Karpas-422 (cell line): Measurements from ENCODE around the gene CKM. TPM values are rescaled to one million over a fixed set of nuclear protein-coding genes. Genes with fewer than 3 reads are reported as not detected.
A peak's percentile ranks its signal among the peaks of the same experiment; 100 is the strongest.

Experiments used
- DNase-seq: peaks from one replicate; pipeline ENCODE4 v3.0.0-alpha.2; 2015
- H2AFZ ChIP-seq: fragments of 200-600 bp; sonication (generic); 2 replicates; pipeline ENCODE4 v1.6.1; 2014; ENCODE audit warnings: antibody characterized with exemption, low read length, mixed read lengths
- H3K27ac ChIP-seq: fragments of 200-600 bp; sonication (generic); 2 replicates; pipeline ENCODE4 v1.5.1; 2014; ENCODE audit warnings: mild to moderate bottlenecking, low read length, moderate library complexity
- H3K27me3 ChIP-seq: fragments of 200-600 bp; sonication (generic); 2 replicates; pipeline ENCODE4 v1.6.1; 2014; ENCODE audit warnings: low read length, mixed read lengths
- H3K36me3 ChIP-seq: fragments of 200-600 bp; sonication (generic); 2 replicates; pipeline ENCODE4 v1.6.1; 2014; ENCODE audit warnings: low read length, mixed read lengths; ENCODE audit not compliant: insufficient read depth
- H3K4me1 ChIP-seq: fragments of 200-600 bp; sonication (generic); 2 replicates; pipeline ENCODE4 v1.6.1; 2014; ENCODE audit warnings: mild to moderate bottlenecking, low read length, mixed read lengths
- H3K4me2 ChIP-seq: fragments of 200-600 bp; sonication (generic); 2 replicates; pipeline ENCODE4 v1.6.1; 2014; ENCODE audit warnings: low read length, low read depth, mild to moderate bottlenecking; ENCODE audit not compliant: poor library complexity, severe bottlenecking
- H3K4me3 ChIP-seq: fragments of 200-600 bp; sonication (generic); 2 replicates; pipeline ENCODE4 v1.5.1; 2014; ENCODE audit warnings: mild to moderate bottlenecking, antibody characterized with exemption, low read length, mixed read lengths
- H3K79me2 ChIP-seq: fragments of 200-600 bp; sonication (generic); 2 replicates; pipeline ENCODE4 v1.6.1; 2014; ENCODE audit warnings: mild to moderate bottlenecking, low read length, mixed read lengths
- H3K9ac ChIP-seq: fragments of 200-600 bp; sonication (generic); 2 replicates; pipeline ENCODE4 v1.6.0; 2014; ENCODE audit warnings: low read length
- H3K9me2 ChIP-seq: fragments of 200-600 bp; sonication (generic), shearing (Covaris generic); replicated peaks from 2 replicates; pipeline ENCODE4 v1.6.0; 2014; ENCODE audit warnings: mild to moderate bottlenecking, low read length, moderate library complexity; ENCODE audit not compliant: insufficient read depth
- H3K9me3 ChIP-seq: fragments of 300-700, 200-600 bp; sonication (generic); 2 replicates; pipeline ENCODE4 v1.6.1; 2014; ENCODE audit warnings: low read length, mixed read lengths
- H4K20me1 ChIP-seq: fragments of 200-600 bp; sonication (generic); 2 replicates; pipeline ENCODE4 v1.6.1; 2014; ENCODE audit warnings: mild to moderate bottlenecking, antibody characterized with exemption, low read length, low read depth; ENCODE audit not compliant: insufficient read depth
- total RNA-seq: library from RNA; depleted of rRNA; stranded (reverse); fragments of >200 nt; shearing (Covaris generic); gene quantifications from 2 replicates; pipeline ENCODE4 v1.2.3, GENCODE V29; 2014; ENCODE audit warnings: low replicate concordance; rRNA removed

Gene CKM
- not detected in 2 replicates for total RNA-seq

- no peaks in the 10 kb centered on the region for H3K9me3 ChIP-seq
- no peak within 1 kb of the TSS for H3K4me2 ChIP-seq
- no peaks in the 10 kb centered on the region for H4K20me1 ChIP-seq
- no peaks in the 10 kb centered on the region for H3K36me3 ChIP-seq
- H3K27ac ChIP-seq, result no peak within 1 kb of the TSS
- H3K9me2 ChIP-seq, result no peaks in the 10 kb centered on the region
- H3K79me2 ChIP-seq, result no peaks in the 10 kb centered on the region
- H3K4me3 ChIP-seq, result no peak within 1 kb of the TSS
- H3K9ac ChIP-seq, result no peak within 1 kb of the TSS
- no peak for DNase-seq
- no peaks in the 10 kb centered on the region for H3K27me3 ChIP-seq
- no peak within 1 kb of the TSS for H2AFZ ChIP-seq
- H3K4me1 ChIP-seq, result peaks cover 2% of the 10 kb centered on the region; the same call in 1 of the 2 replicates
Measured at GRCh38 chr19:45322744-45323281, at the start of gene CKM. Gene CKM (minus strand): TSS chr19:45322875. CDS start chr19:45319713, 3,162 bp downstream.

GRCh38 chr19:45370410-45371204 lies 47.9 kb upstream of the CKM start, which contains the start of gene ERCC2:
Gene ERCC2 (minus strand): TSS chr19:45370573. CDS start chr19:45370540, 33 bp downstream.
- Histone ChIP-seq H3K27me3 (no peaks in the 10 kb centered on the region), H2AFZ (peak within 1 kb of the TSS; percentile 27; the same call in 1 of the 2 replicates), H4K20me1 (no peaks in the 10 kb centered on the region), H3K4me1 (peaks cover 19% of the 10 kb centered on the region), H3K36me3 (no peaks in the 10 kb centered on the region), H3K9me3 (no peaks in the 10 kb centered on the region), H3K79me2 (peaks cover 21% of the 10 kb centered on the region), H3K4me3 (peak within 1 kb of the TSS; percentile 93), H3K9ac (peak within 1 kb of the TSS; percentile 81), H3K27ac (peak within 1 kb of the TSS; percentile 58), H3K4me2 (peak within 1 kb of the TSS; percentile 79), H3K9me2 (no peaks in the 10 kb centered on the region)
- DNase-seq, result peak; percentile 100

GRCh38 chr19:45368737-45369340 lies 46.2 kb upstream of the CKM start:
- Histone ChIP-seq H3K27ac (no peak overlapping the region), H3K4me3 (peak overlapping the region; percentile 93), H3K36me3 (no peaks in the 10 kb centered on the region), H3K4me2 (peak overlapping the region; percentile 79), H3K9me3 (no peaks in the 10 kb centered on the region), H3K9ac (no peak overlapping the region), H3K79me2 (peaks cover 21% of the 10 kb centered on the region), H3K4me1 (peaks cover 19% of the 10 kb centered on the region), H2AFZ (no peak overlapping the region), H3K9me2 (no peaks in the 10 kb centered on the region), H4K20me1 (no peaks in the 10 kb centered on the region), H3K27me3 (no peaks in the 10 kb centered on the region)
- DNase-seq, result no peak

- H4K20me1 ChIP-seq, result no peaks in the 10 kb centered on the region
- H2AFZ ChIP-seq, result no peak overlapping the region
- no peaks in the 10 kb centered on the region for H3K9me3 ChIP-seq
- peaks cover 19% of the 10 kb centered on the region for H3K4me1 ChIP-seq
- no peak overlapping the region for H3K9ac ChIP-seq
- peaks cover 21% of the 10 kb centered on the region for H3K79me2 ChIP-seq
- H3K4me3 ChIP-seq, result no peak overlapping the region
- DNase-seq, result no peak
- H3K4me2 ChIP-seq, result no peak overlapping the region
- no peaks in the 10 kb centered on the region for H3K27me3 ChIP-seq
- no peak overlapping the region for H3K27ac ChIP-seq
- H3K9me2 ChIP-seq, result no peaks in the 10 kb centered on the region
- no peaks in the 10 kb centered on the region for H3K36me3 ChIP-seq
Measured at GRCh38 chr19:45368127-45368526, 45.5 kb upstream of the CKM start.

GRCh38 chr19:45364696-45365095 lies 42.0 kb upstream of the CKM start:
- H2AFZ ChIP-seq, result no peak overlapping the region
- no peak overlapping the region for H3K9ac ChIP-seq
- H3K4me3 ChIP-seq, result no peak overlapping the region
- peaks cover 16% of the 10 kb centered on the region for H3K79me2 ChIP-seq
- H3K9me2 ChIP-seq, result no peaks in the 10 kb centered on the region
- H3K4me1 ChIP-seq, result peaks cover 8% of the 10 kb centered on the region
- no peaks in the 10 kb centered on the region for H3K36me3 ChIP-seq
- no peaks in the 10 kb centered on the region for H3K9me3 ChIP-seq
- no peak overlapping the region for H3K27ac ChIP-seq
- DNase-seq, result no peak
- H4K20me1 ChIP-seq, result no peaks in the 10 kb centered on the region
- no peak overlapping the region for H3K4me2 ChIP-seq
- H3K27me3 ChIP-seq, result no peaks in the 10 kb centered on the region

GRCh38 chr19:45363861-45364459 lies 41.3 kb upstream of the CKM start:
- H3K79me2 ChIP-seq, result peaks cover 9% of the 10 kb centered on the region

GRCh38 chr19:45362291-45362690 lies 39.6 kb upstream of the CKM start:
- Histone ChIP-seq H3K36me3 (no peaks in the 10 kb centered on the region), H3K27me3 (no peaks in the 10 kb centered on the region), H3K4me2 (no peak overlapping the region), H3K9ac (no peak overlapping the region), H3K79me2 (no peaks in the 10 kb centered on the region), H3K4me1 (no peaks in the 10 kb centered on the region), H2AFZ (no peak overlapping the region), H3K9me2 (no peaks in the 10 kb centered on the region), H4K20me1 (no peaks in the 10 kb centered on the region), H3K9me3 (no peaks in the 10 kb centered on the region), H3K27ac (no peak overlapping the region), H3K4me3 (no peak overlapping the region)
- DNase-seq, result no peak

More at GRCh38 chr19:45363861-45364459, 41.3 kb upstream of the CKM start:
- DNase-seq, result no peak
- Histone ChIP-seq H3K4me1 (peaks cover under 1% of the 10 kb centered on the region), H3K9me3 (no peaks in the 10 kb centered on the region), H3K27me3 (no peaks in the 10 kb centered on the region), H3K9ac (no peak overlapping the region), H3K27ac (no peak overlapping the region), H4K20me1 (no peaks in the 10 kb centered on the region), H3K9me2 (no peaks in the 10 kb centered on the region), H3K36me3 (no peaks in the 10 kb centered on the region), H3K4me2 (no peak overlapping the region), H3K4me3 (no peak overlapping the region), H2AFZ (no peak overlapping the region)

GRCh38 chr19:45361608-45362007 lies 38.9 kb upstream of the CKM start:
- no peak overlapping the region for H3K4me3 ChIP-seq
- H2AFZ ChIP-seq, result no peak overlapping the region
- H3K4me2 ChIP-seq, result no peak overlapping the region
- H3K4me1 ChIP-seq, result no peaks in the 10 kb centered on the region
- no peaks in the 10 kb centered on the region for H3K9me2 ChIP-seq
- no peak overlapping the region for H3K27ac ChIP-seq
- no peaks in the 10 kb centered on the region for H3K27me3 ChIP-seq
- DNase-seq, result no peak
- no peaks in the 10 kb centered on the region; the same call in 1 of the 2 replicates for H3K36me3 ChIP-seq
- no peak overlapping the region for H3K9ac ChIP-seq
- H3K79me2 ChIP-seq, result no peaks in the 10 kb centered on the region
- H4K20me1 ChIP-seq, result no peaks in the 10 kb centered on the region
- no peaks in the 10 kb centered on the region for H3K9me3 ChIP-seq
